ENCODE results near the gene TMEM45A. TPM values are rescaled to one million over a fixed set of nuclear protein-coding genes. Genes with fewer than 3 reads are reported as not detected.

The TMEM45A gene
- total RNA-seq, 4 donors from 2014 or later = 6.8 to 36.7 (median 26.1) TPM

- DNase-seq (ENCODE audit: low spot score) (no peak), ATAC-seq (ENCODE audit: low FRiP score) (no peak)
- TF ChIP-seq CTCF (IDR thresholded peaks at IDR 0.05) = no peak
Measured at GRCh38 chr3:100545371-100545770, 53.0 kb downstream of the TMEM45A start.

GRCh38 chr3:100546020-100546744 lies 53.8 kb downstream of the TMEM45A start:
- ATAC-seq (ENCODE audit: low FRiP score) (no peak), DNase-seq (ENCODE audit: low spot score) (no peak)
- TF ChIP-seq CTCF (IDR thresholded peaks at IDR 0.05) = no peak

- ATAC-seq (ENCODE audit: low FRiP score) = no peak
- no peak for DNase-seq (ENCODE audit: low spot score)
- TF ChIP-seq CTCF (IDR thresholded peaks at IDR 0.05) = no peak
Measured at GRCh38 chr3:100548053-100548452, 55.6 kb downstream of the TMEM45A start.

- no peak for TF ChIP-seq CTCF (IDR thresholded peaks at IDR 0.05)
- DNase-seq (ENCODE audit: low spot score) (no peak), ATAC-seq (ENCODE audit: low FRiP score) (no peak)
Measured at GRCh38 chr3:100553618-100554372, 61.4 kb downstream of the TMEM45A start.

GRCh38 chr3:100554373-100554676 lies 61.9 kb downstream of the TMEM45A start:
- no peak for TF ChIP-seq CTCF (IDR thresholded peaks at IDR 0.05)
- ATAC-seq (ENCODE audit: low FRiP score) (no peak), DNase-seq (ENCODE audit: low spot score) (no peak)

GRCh38 chr3:100556673-100557310 lies 64.4 kb downstream of the TMEM45A start:
- no peak for TF ChIP-seq CTCF (IDR thresholded peaks at IDR 0.05)
- DNase-seq (ENCODE audit: low spot score) (no peak), ATAC-seq (ENCODE audit: low FRiP score) (no peak)

All from omental fat pad (tissue), 4 donors.